GM12878 (cell line): ENCODE data around the gene SERTAD1. TPM values are rescaled to one million over a fixed set of nuclear protein-coding genes. Genes with fewer than 3 reads are reported as not detected.

ENCODE experiments used
- ATAC-seq: fragments of 200-7000 bp; cut with Tn5 transposase; 3 replicates; pipeline ENCODE4 v1.9.1; 2020; ENCODE audit warnings: mild to moderate bottlenecking, moderate library complexity
- BruUV-seq: library from RNA; stranded (reverse); fragments of 400-500 nt; replicated peaks from 2 replicates; lab custom pipeline; 2021; lab: Mats Ljungman, UMichigan
- CTCF ChIA-PET: fragments of 300-600 bp; sonication (Branson Sonifier 250); formaldehyde crosslinking; extraction: SDS; loops from one replicate; lab custom pipeline; 2021; ENCODE audit warnings: inconsistent platforms; lab: Yijun Ruan, JAX
- POLR2A ChIA-PET: fragments of 350-600 bp; formaldehyde crosslinking; extraction: SDS; loops from one replicate; lab custom pipeline; 2021; ENCODE audit warnings: inconsistent platforms; lab: Charles Lee
- RAD21 ChIA-PET: fragments of 300-600 bp; sonication (Branson Sonifier 250); formaldehyde crosslinking; loops from one replicate; lab custom pipeline; 2023; ENCODE audit warnings: antibody characterized with exemption; ENCODE audit not compliant: unreplicated experiment; lab: Charles Lee
- SMC1A ChIA-PET: fragments of 300-600 bp; sonication (Branson Sonifier 250); formaldehyde crosslinking; loops from one replicate; lab custom pipeline; 2023; ENCODE audit not compliant: unreplicated experiment, uncharacterized antibody; lab: Charles Lee
- DNase-seq: peaks from one replicate; pipeline ENCODE4 v3.0.0-alpha.2; 2011; ENCODE audit warnings: low read depth, low spot score
- FAIRE-seq: peaks from 3 replicates; lab custom pipeline; 2011; peaks lifted over from hg19 to GRCh38; lab: Jason Lieb, UNC
- H2AFZ ChIP-seq: 2 replicates; pipeline ENCODE4 v1.6.0; 2011; ENCODE audit warnings: low read depth, low read length, control low read depth; ENCODE audit not compliant: control insufficient read depth
- H3K27ac ChIP-seq: 2 replicates; pipeline ENCODE4 v1.5.1; 2011; ENCODE audit warnings: control low read depth; ENCODE audit not compliant: control insufficient read depth, insufficient read depth
- H3K27me3 ChIP-seq, 2 experiments: replicated peaks in 1 of 2; 2 replicates each; pipeline versions ENCODE4 v1.6.0 to v1.6.1; 2011; ENCODE audit warnings: low read length in 1 of 2; ENCODE audit not compliant: control insufficient read depth in 2 of 2, insufficient read depth in 2 of 2
- H3K36me3 ChIP-seq, 2 experiments: 2 replicates each; pipeline ENCODE4 v1.5.1; 2011; ENCODE audit warnings: low read length in 1 of 2; ENCODE audit not compliant: control insufficient read depth in 2 of 2, insufficient read depth in 2 of 2
- H3K4me1 ChIP-seq: 2 replicates; pipeline ENCODE4 v1.6.1; 2011; ENCODE audit warnings: mild to moderate bottlenecking, low read length, moderate library complexity, mixed read lengths; ENCODE audit not compliant: control insufficient read depth, insufficient read depth
- H3K4me2 ChIP-seq: 2 replicates; pipeline ENCODE4 v1.6.0; 2011; ENCODE audit warnings: control low read depth; ENCODE audit not compliant: control insufficient read depth, insufficient read depth
- H3K4me3 ChIP-seq: fragments of 200-600 bp; sonication (generic); 2 replicates; pipeline ENCODE4 v1.5.1; 2016
- H3K79me2 ChIP-seq: 2 replicates; pipeline ENCODE4 v1.6.0; 2011; ENCODE audit warnings: low read length; ENCODE audit not compliant: control insufficient read depth, insufficient read depth
- H3K9ac ChIP-seq: 2 replicates; pipeline ENCODE4 v1.8.0; 2011; ENCODE audit warnings: low read length, control low read depth, mixed read lengths; ENCODE audit not compliant: control insufficient read depth, insufficient read depth
- H3K9me3 ChIP-seq: replicated peaks from 3 replicates; pipeline ENCODE4 v1.5.1; 2011; ENCODE audit warnings: mild to moderate bottlenecking, low read length; ENCODE audit not compliant: control insufficient read depth, insufficient read depth
- H4K20me1 ChIP-seq: 2 replicates; pipeline ENCODE4 v1.6.0; 2011; ENCODE audit not compliant: control insufficient read depth, insufficient read depth
- ATF7 ChIP-seq: fragments of 450-650 bp; IDR thresholded peaks from 2 replicates; pipeline ENCODE4 v1.6.1; 2016; ENCODE audit warnings: low read depth, mild to moderate bottlenecking
- BACH1 ChIP-seq: fragments of 450-650 bp; IDR thresholded peaks from 2 replicates; pipeline ENCODE4 v1.6.1; 2017; ENCODE audit warnings: mild to moderate bottlenecking, borderline replicate concordance
- CBX3 ChIP-seq: fragments of 200-600 bp; sonication (generic); IDR thresholded peaks from 2 replicates; pipeline ENCODE4 v1.6.1; 2016; ENCODE audit warnings: low read depth, borderline replicate concordance
- CEBPZ ChIP-seq: fragments of 150-350 bp; IDR thresholded peaks from 2 replicates; pipeline ENCODE4 v1.6.1; 2016; ENCODE audit warnings: low read depth, low read length
- CHD2 ChIP-seq: IDR thresholded peaks from 2 replicates; pipeline ENCODE4 v1.6.1; 2011; ENCODE audit warnings: low read depth, low read length, improper control_type of control experiment, borderline replicate concordance
- CREB1 ChIP-seq: IDR thresholded peaks from 2 replicates; pipeline ENCODE4 v1.6.1; 2012; ENCODE audit warnings: low read depth, mild to moderate bottlenecking, inconsistent platforms
- EGR1 ChIP-seq, 2 experiments: IDR thresholded peaks; 1 replicate in 1 of 2; 2 replicates in 1 of 2; pipeline ENCODE4 v1.6.1; 2011 to 2012; ENCODE audit warnings: low read depth in 2 of 2, low read length in 2 of 2, borderline replicate concordance in 1 of 2, mild to moderate bottlenecking in 1 of 2, moderate library complexity in 1 of 2
- ELK1 ChIP-seq: IDR thresholded peaks from 2 replicates; pipeline ENCODE4 v1.6.1; 2012; ENCODE audit warnings: low read depth, low read length, improper control_type of control experiment
- GATAD2B ChIP-seq: fragments of 450-650 bp; conservative IDR thresholded peaks from 2 replicates; pipeline ENCODE4 v1.6.1; 2017; ENCODE audit warnings: low read depth, mild to moderate bottlenecking, moderate library complexity
- HCFC1 ChIP-seq: fragments of 150-350 bp; IDR thresholded peaks from 2 replicates; pipeline ENCODE4 v1.6.1; 2014; ENCODE audit warnings: low read length
- IKZF2 ChIP-seq, 2 experiments: fragments of 450-650 bp; IDR thresholded peaks; 2 replicates each; pipeline ENCODE4 v1.6.1; 2017; ENCODE audit warnings: mild to moderate bottlenecking in 2 of 2, moderate library complexity in 2 of 2
- KLF5 ChIP-seq: fragments of 450-650 bp; IDR thresholded peaks from 2 replicates; pipeline ENCODE4 v1.6.1; 2014; ENCODE audit warnings: mild to moderate bottlenecking; ENCODE audit not compliant: partially characterized antibody
- NFIC ChIP-seq: IDR thresholded peaks from 2 replicates; pipeline ENCODE4 v1.6.1; 2012; ENCODE audit warnings: low read depth, mild to moderate bottlenecking, inconsistent platforms, low read length, moderate library complexity
- RCOR1 ChIP-seq: conservative IDR thresholded peaks from 2 replicates; pipeline ENCODE4 v1.6.1; 2012; ENCODE audit warnings: low read depth, low read length, improper control_type of control experiment
- SMC3 ChIP-seq: IDR thresholded peaks from 2 replicates; pipeline ENCODE4 v1.6.1; 2011; ENCODE audit warnings: low read length, improper control_type of control experiment, borderline replicate concordance
- TAF1 ChIP-seq: IDR thresholded peaks from 2 replicates; pipeline ENCODE4 v1.6.1; 2011; ENCODE audit warnings: mild to moderate bottlenecking, low read depth, low read length, borderline replicate concordance
- TCF12 ChIP-seq: IDR thresholded peaks from 2 replicates; pipeline ENCODE4 v1.6.1; 2011; ENCODE audit warnings: low read depth, mild to moderate bottlenecking, low read length
- ZNF24 ChIP-seq: fragments of 450-650 bp; IDR thresholded peaks from 2 replicates; pipeline ENCODE4 v1.6.1; 2017; ENCODE audit warnings: antibody characterized with exemption, mild to moderate bottlenecking
- WGBS: methylation state at CpG from one replicate; pipeline ENCODE4 v1.1.6; 2016; ENCODE audit warnings: low lambda C conversion rate; ENCODE audit not compliant: insufficient replicate concordance, insufficient coverage; ENCODE audit errors: missing lambda C conversion rate; 5-methylcytosine and 5-hydroxymethylcytosine counted together
- in situ Hi-C: fragments of 300-500 bp; cut with MboI; formaldehyde crosslinking; loops from 9 replicates; pipeline ENCODE4 v1.14.3; 2018; ENCODE audit warnings: mixed read lengths
- intact Hi-C: fragments of 100-400 bp; cut with micrococcal nuclease; formaldehyde crosslinking; loops from one replicate; pipeline ENCODE4 v1.14.2; 2022; ENCODE audit not compliant: unreplicated experiment
- polyA plus RNA-seq, 11 experiments: library from polyadenylated mRNA; depleted of rRNA in 4 of 11; unstranded in 6 of 11; stranded (reverse) in 5 of 11; fragments of >200 nt; fragmentation: Nextera tagmentation in 4 of 11; fragmentation: Illumina TruSeq in 1 of 11; extraction: Ambion mirVana in 4 of 11; extraction: Trizol in 1 of 11; gene quantifications; 1 replicate in 1 of 11; 2 replicates in 10 of 11; pipeline versions ENCODE4 v1.2.1 to v1.2.3, GENCODE V29; 2011 to 2016; ENCODE audit warnings: inconsistent platforms in 2 of 11, missing spikeins in 2 of 11, low read depth in 1 of 11
- total RNA-seq, 4 experiments: library from RNA; depleted of rRNA in 3 of 4; stranded (reverse); fragments of >200 nt in 3 of 4; fragmentation: Illumina TruSeq in 1 of 4; extraction: Trizol in 1 of 4; gene quantifications; 2 replicates each; pipeline versions ENCODE4 v1.2.1 to v1.2.3, GENCODE V29; 2013 to 2021

Gene SERTAD1
- total and polyA plus RNA-seq, 10 of the 15 experiments (the other 5 are each of a cell fraction or from before 2014, with no cell fraction given) = 0.23 to 14.2 (median 8.0) TPM

GRCh38 chr19:40442328-40443130, 16.7 kb upstream of the SERTAD1 start:
- Histone ChIP-seq H4K20me1 (no peaks in the 10 kb centered on the region), H3K9me3 (no peaks in the 10 kb centered on the region), H3K4me1 (peaks cover 5% of the 10 kb centered on the region), H3K36me3 (peaks cover 8 to 15% of the 10 kb centered on the region in 2 experiments; a peak in 3 of 4 replicates), H3K4me3 (peak overlapping the region; percentile 91), H3K27me3 (no peaks in the 10 kb centered on the region), H3K9ac (peak overlapping the region; percentile 62), H2AFZ (no peak overlapping the region), H3K4me2 (peak overlapping the region; percentile 48), H3K27ac (peak overlapping the region; percentile 65), H3K79me2 (peaks cover 28% of the 10 kb centered on the region)
- WGBS = 5% methylated on average over 22 of the region's 22 CpGs
- POLR2A ChIA-PET = interaction anchor here (0.5 to 4.7 kb wide), 22 partner anchors 8 to 311 kb away, joined by 3 to 55 read pairs (median 5); partner anchors contain the start of genes BLVRB, C19orf47, PLD3 and SERTAD1
- FAIRE-seq (no peak), ATAC-seq (no peak), DNase-seq (no peak)
- intact Hi-C loops = no loop called here
- RAD21 ChIA-PET = interaction anchor here (0.7 to 3.3 kb wide), 15 partner anchors 9 to 335 kb away, joined by 3 to 35 read pairs (median 6); partner anchors contain the start of genes AKT2, BLVRB, C19orf47 and PLD3
- no TSS peak for BruUV-seq
- in situ Hi-C loops = no loop called here
- SMC1A ChIA-PET = interaction anchor here (0.8 to 4.2 kb wide), 10 partner anchors 9 to 171 kb away, joined by 3 to 35 read pairs (median 8); partner anchors contain the start of gene SERTAD1
- CTCF ChIA-PET = interaction anchor here (1.0 to 4.6 kb wide), 9 partner anchors 8 to 303 kb away, joined by 3 to 40 read pairs (median 7); partner anchors contain the start of genes BLVRB and SERTAD1
- TF ChIP-seq IKZF2 (IDR thresholded peaks at IDR 0.05) (peak in 1 of 2 experiments; percentile 44; a peak in 3 of 4 replicates), BACH1 (no peak), ZNF24 (no peak), RCOR1 (no peak), EGR1 (IDR thresholded peaks at IDR 0.05; ENCODE audit: borderline replicate concordance in 1 of 2, low read depth in 2 of 2, low read length in 2 of 2) (peak in 1 of 2 experiments; percentile 79; a peak in 2 of 3 replicates), CEBPZ (no peak), GATAD2B (no peak), TCF12 (no peak), SMC3 (no peak), CHD2 (no peak), TAF1 (no peak), ELK1 (0 out of 2 replicates have a peak, but pooled peaks have one; percentile 24), HCFC1 (no peak), ATF7 (no peak), CREB1 (no peak), CBX3 (no peak), NFIC (no peak), KLF5 (no peak)
